Fibroblast of lung (primary cell): ENCODE results near the gene NLGN1. TPM values are rescaled to one million over a fixed set of nuclear protein-coding genes. Genes with fewer than 3 reads are reported as not detected.

Experiments used
- DNase-seq, 2 donors: peaks; one replicate each; pipeline versions ENCODE4 v3.0.0 to v3.0.0-alpha.2; 2010; ENCODE audit warnings: low read depth in 2 of 2
- H2AFZ ChIP-seq: 2 replicates; pipeline ENCODE4 v1.5.1; 2012; ENCODE audit warnings: low read length, control low read depth, inconsistent platforms
- H3K27ac ChIP-seq: 2 replicates; pipeline ENCODE4 v1.5.1; 2011; ENCODE audit warnings: low read length, control low read depth; ENCODE audit not compliant: insufficient read depth
- H3K27me3 ChIP-seq: 2 replicates; pipeline ENCODE4 v1.5.1; 2011; ENCODE audit warnings: mild to moderate bottlenecking, low read length; ENCODE audit not compliant: control insufficient read depth, insufficient read depth
- H3K36me3 ChIP-seq: 2 replicates; pipeline ENCODE4 v1.5.1; 2011; ENCODE audit warnings: low read length; ENCODE audit not compliant: control insufficient read depth, insufficient read depth
- H3K4me1 ChIP-seq: 2 replicates; pipeline ENCODE4 v1.5.1; 2011; ENCODE audit warnings: low read length; ENCODE audit not compliant: control insufficient read depth, insufficient read depth; ENCODE audit errors: extremely low read depth
- H3K4me2 ChIP-seq: 2 replicates; pipeline ENCODE4 v1.5.1; 2011; ENCODE audit warnings: low read length, control low read depth; ENCODE audit not compliant: insufficient read depth; ENCODE audit errors: extremely low read depth
- H3K4me3 ChIP-seq, 4 experiments: fragments of 200-600 bp in 1 of 4; sonication (generic) in 1 of 4; replicated peaks in 1 of 4; 2 replicates each; pipeline ENCODE4 v1.5.1; 2011 to 2016; ENCODE audit warnings: low read length in 4 of 4, low read depth in 3 of 4, mild to moderate bottlenecking in 3 of 4, control low read depth in 2 of 4, inconsistent platforms in 1 of 4, mixed read lengths in 1 of 4; ENCODE audit not compliant: insufficient read depth in 1 of 4; ENCODE audit errors: control extremely low read depth in 1 of 4
- H3K79me2 ChIP-seq: 2 replicates; pipeline ENCODE4 v1.5.1; 2012; ENCODE audit warnings: mild to moderate bottlenecking, low read length, inconsistent platforms; ENCODE audit not compliant: control insufficient read depth, insufficient read depth
- H3K9ac ChIP-seq: 2 replicates; pipeline ENCODE4 v1.5.1; 2011; ENCODE audit warnings: mild to moderate bottlenecking, low read length, control low read depth; ENCODE audit not compliant: insufficient read depth
- H3K9me3 ChIP-seq: 2 replicates; pipeline ENCODE4 v1.5.1; 2012; ENCODE audit warnings: low read depth, low read length; ENCODE audit not compliant: control insufficient read depth, insufficient read depth
- H4K20me1 ChIP-seq: 2 replicates; pipeline ENCODE4 v1.5.1; 2011; ENCODE audit warnings: low read length; ENCODE audit not compliant: control insufficient read depth, insufficient read depth; ENCODE audit errors: extremely low read depth
- CTCF ChIP-seq, 2 donors: IDR thresholded peaks in 1 of 2; conservative IDR thresholded peaks in 1 of 2; 1 replicate in 1 of 2; 2 replicates in 1 of 2; pipeline ENCODE4 v1.5.1; 2011 to 2012; ENCODE audit warnings: low read length in 2 of 2, control low read depth in 1 of 2, inconsistent platforms in 1 of 2, low read depth in 1 of 2, mild to moderate bottlenecking in 1 of 2
- EZH2 ChIP-seq: IDR thresholded peaks from 2 replicates; pipeline ENCODE4 v1.5.1; 2012; ENCODE audit warnings: low read length, control low read depth, mild to moderate bottlenecking; ENCODE audit errors: missing control alignments
- polyA plus RNA-seq, 2 donors: library from polyadenylated mRNA; depleted of rRNA in 1 of 2; stranded (reverse) in 1 of 2; unstranded in 1 of 2; fragments of >200 nt; gene quantifications; 2 replicates each; pipeline ENCODE4 v1.2.1, GENCODE V29; 2011 to 2012; ENCODE audit warnings: missing spikeins in 1 of 2
- total RNA-seq: library from RNA; depleted of rRNA; stranded (reverse); fragments of >200 nt; gene quantifications from 2 replicates; pipeline ENCODE4 v1.2.1, GENCODE V29; 2014

The NLGN1 gene
- total and polyA plus RNA-seq, 2 donors (not counting 1 experiment from before 2014, with no cell fraction given) = 0.61 to 2.1 TPM

GRCh38 chr3:173739726-173740125, 342.2 kb downstream of the NLGN1 start:
- no peak for TF ChIP-seq CTCF (conservative IDR thresholded peaks at IDR 0.05 in 1 of 2, IDR thresholded peaks at IDR 0.05 in 1 of 2; ENCODE audit: low read depth in 1 of 2, low read length in 2 of 2)
- Histone ChIP-seq H3K4me3 (no peak overlapping the region), H3K4me1 (no peaks in the 10 kb centered on the region), H3K9ac (no peak overlapping the region), H2AFZ (no peak overlapping the region), H3K79me2 (no peaks in the 10 kb centered on the region), H3K36me3 (no peaks in the 10 kb centered on the region), H3K9me3 (no peaks in the 10 kb centered on the region), H3K4me2 (no peak overlapping the region), H3K27ac (no peak overlapping the region), H3K27me3 (no peaks in the 10 kb centered on the region), H4K20me1 (no peaks in the 10 kb centered on the region)
- DNase-seq = peak in 1 of 2 donors; percentile 72

GRCh38 chr3:173742491-173742890, 344.9 kb downstream of the NLGN1 start:
- H3K27me3 ChIP-seq = no peaks in the 10 kb centered on the region
- no peak overlapping the region for H3K9ac ChIP-seq
- H2AFZ ChIP-seq = peak overlapping the region; percentile 8
- H3K36me3 ChIP-seq = no peaks in the 10 kb centered on the region
- H4K20me1 ChIP-seq = no peaks in the 10 kb centered on the region
- H3K27ac ChIP-seq = no peak overlapping the region
- no peak for TF ChIP-seq CTCF (conservative IDR thresholded peaks at IDR 0.05 in 1 of 2, IDR thresholded peaks at IDR 0.05 in 1 of 2; ENCODE audit: low read depth in 1 of 2, low read length in 2 of 2)
- H3K4me2 ChIP-seq = peak overlapping the region; percentile 64
- peak overlapping the region in 2 of 4 experiments; percentile 13 to 18 for H3K4me3 ChIP-seq
- DNase-seq = peak in 1 of 2 donors; percentile 17
- no peaks in the 10 kb centered on the region for H3K9me3 ChIP-seq
- no peaks in the 10 kb centered on the region for H3K4me1 ChIP-seq
- H3K79me2 ChIP-seq = no peaks in the 10 kb centered on the region

GRCh38 chr3:173743111-173743510, 345.6 kb downstream of the NLGN1 start:
- no peaks in the 10 kb centered on the region for H3K79me2 ChIP-seq
- H3K4me1 ChIP-seq = no peaks in the 10 kb centered on the region
- peak overlapping the region; percentile 55 for H2AFZ ChIP-seq
- H3K9me3 ChIP-seq = no peaks in the 10 kb centered on the region
- no peak for TF ChIP-seq CTCF (conservative IDR thresholded peaks at IDR 0.05 in 1 of 2, IDR thresholded peaks at IDR 0.05 in 1 of 2; ENCODE audit: low read depth in 1 of 2, low read length in 2 of 2)
- no peak for TF ChIP-seq EZH2
- H3K9ac ChIP-seq = no peak overlapping the region
- H3K27me3 ChIP-seq = no peaks in the 10 kb centered on the region
- H3K4me2 ChIP-seq = peak overlapping the region; percentile 64
- no peaks in the 10 kb centered on the region for H4K20me1 ChIP-seq
- peak; percentile 43 to 44 for DNase-seq
- H3K4me3 ChIP-seq = peak overlapping the region in 1 of 4 experiments; percentile 18
- H3K36me3 ChIP-seq = no peaks in the 10 kb centered on the region
- H3K27ac ChIP-seq = no peak overlapping the region
